Dermis microvascular lymphatic vessel endothelial cell (primary cell): ENCODE measurements around the gene TMEM272. TPM values are rescaled to one million over a fixed set of nuclear protein-coding genes. Genes with fewer than 3 reads are reported as not detected.
A peak's percentile ranks its signal among the peaks of the same experiment; 100 is the strongest.
"Not testable (repeated sequence)": the region's sequence is repeated elsewhere in the genome, so short reads cannot be mapped to it uniquely, and the experiment has no call there.

Experiments used
- DNase-seq, 2 donors: peaks; one replicate each; pipeline versions ENCODE4 v3.0.0 to v3.0.0-alpha.2; 2010; ENCODE audit warnings: low read depth in 2 of 2
- total RNA-seq: library from RNA; depleted of rRNA; stranded (reverse); fragments of >200 nt; gene quantifications from 2 replicates; pipeline ENCODE4 v1.2.1, GENCODE V29; 2014

The TMEM272 gene
- total RNA-seq, 1 donor from 2014 or later: not detected

GRCh38 chr13:51825681-51826254, 19.2 kb downstream of the TMEM272 start:
- no peak for DNase-seq

- no peak for DNase-seq
Observed at GRCh38 chr13:51825165-51825592, 19.8 kb downstream of the TMEM272 start.

- DNase-seq: not testable (repeated sequence)
Observed at GRCh38 chr13:51824712-51825111, 20.3 kb downstream of the TMEM272 start.

- DNase-seq: no peak
Observed at GRCh38 chr13:51823863-51824262, 21.1 kb downstream of the TMEM272 start.

GRCh38 chr13:51823359-51823758, 21.6 kb downstream of the TMEM272 start:
- DNase-seq: no peak

GRCh38 chr13:51822106-51822815, 22.7 kb downstream of the TMEM272 start:
- DNase-seq: no peak

- DNase-seq: no peak
Observed at GRCh38 chr13:51821606-51822005, 23.4 kb downstream of the TMEM272 start.

GRCh38 chr13:51820016-51820597, 24.9 kb downstream of the TMEM272 start:
- no peak for DNase-seq

GRCh38 chr13:51819544-51819943, 25.4 kb downstream of the TMEM272 start:
- no peak for DNase-seq

- no peak for DNase-seq
Observed at GRCh38 chr13:51818781-51819511, 26.0 kb downstream of the TMEM272 start.

- no peak for DNase-seq
Observed at GRCh38 chr13:51818276-51818675, 26.7 kb downstream of the TMEM272 start.

- DNase-seq: no peak
Observed at GRCh38 chr13:51817717-51818116, 27.3 kb downstream of the TMEM272 start.

- DNase-seq: no peak
Observed at GRCh38 chr13:51816604-51817249, 28.2 kb downstream of the TMEM272 start.

- no peak for DNase-seq
Observed at GRCh38 chr13:51815848-51816247, 29.1 kb downstream of the TMEM272 start.

- DNase-seq: peak; percentile 35 to 57
Observed at GRCh38 chr13:51814825-51815650, 29.9 kb downstream of the TMEM272 start.

- no peak for DNase-seq
Observed at GRCh38 chr13:51814071-51814470, 30.9 kb downstream of the TMEM272 start.

- peak in 1 of 2 donors; percentile 18 for DNase-seq
Observed at GRCh38 chr13:51811920-51812451, 33.0 kb downstream of the TMEM272 start.

- no peak for DNase-seq
Observed at GRCh38 chr13:51811046-51811445, 33.9 kb downstream of the TMEM272 start.

- DNase-seq: no peak
Observed at GRCh38 chr13:51808811-51809210, 36.2 kb downstream of the TMEM272 start.

- no peak for DNase-seq
Observed at GRCh38 chr13:51807041-51807440, 37.9 kb downstream of the TMEM272 start.

- DNase-seq: peak; percentile 58 to 70
Observed at GRCh38 chr13:51806566-51806965, 38.4 kb downstream of the TMEM272 start.
